Measurements from ENCODE around the gene CYREN. TPM values are rescaled to one million over a fixed set of nuclear protein-coding genes. Genes with fewer than 3 reads are reported as not detected.
"Not testable (repeated sequence)": the region's sequence is repeated elsewhere in the genome, so short reads cannot be mapped to it uniquely, and the experiment has no call there.

The CYREN gene
- total RNA-seq, 1 donor from 2014 or later, result 24.0 TPM

- no peak for DNase-seq (ENCODE audit: low spot score)
- intact Hi-C loops (cut with DNase I), result no loop called here
These were observed 10.9 kb upstream of the CYREN start for GRCh38 chr7:135181261-135181928.

GRCh38 chr7:135180122-135180521, 9.6 kb upstream of the CYREN start:
- DNase-seq (ENCODE audit: low spot score), result no peak

GRCh38 chr7:135179321-135179925, 8.9 kb upstream of the CYREN start:
- no peak for DNase-seq (ENCODE audit: low spot score)
- intact Hi-C loops (cut with DNase I), result no loop called here

More at GRCh38 chr7:135180122-135180521, 9.6 kb upstream of the CYREN start:
- intact Hi-C loops (cut with DNase I), result no loop called here

- intact Hi-C loops (cut with DNase I), result no loop called here
- DNase-seq (ENCODE audit: low spot score), result no peak
These were observed 7.9 kb upstream of the CYREN start for GRCh38 chr7:135178364-135178763.

GRCh38 chr7:135177028-135177696, 6.7 kb upstream of the CYREN start:
- no peak for DNase-seq (ENCODE audit: low spot score)
- intact Hi-C loops (cut with DNase I), result no loop called here

- no peak for DNase-seq (ENCODE audit: low spot score)
- intact Hi-C loops (cut with DNase I), result no loop called here
These were observed 5.4 kb upstream of the CYREN start for GRCh38 chr7:135175931-135176330.

- intact Hi-C loops (cut with DNase I), result loop anchor here (5.0 kb wide), 2 partner anchors 488 to 543 kb away; no protein-coding TSS in a partner anchor
- DNase-seq (ENCODE audit: low spot score), result no peak
These were observed 4.4 kb upstream of the CYREN start for GRCh38 chr7:135174941-135175340.

- intact Hi-C loops (cut with DNase I), result loop anchor here (5.0 kb wide), 2 partner anchors 487 to 542 kb away; no protein-coding TSS in a partner anchor
- DNase-seq (ENCODE audit: low spot score), result not testable (repeated sequence)
These were observed 3.4 kb upstream of the CYREN start for GRCh38 chr7:135173916-135174315.

GRCh38 chr7:135171581-135172291, 1.2 kb upstream of the CYREN start:
- DNase-seq (ENCODE audit: low spot score), result not testable (repeated sequence)
- intact Hi-C loops (cut with DNase I), result loop anchor here (5.0 kb wide), 2 partner anchors 484 to 539 kb away; no protein-coding TSS in a partner anchor

- intact Hi-C loops (cut with DNase I), result loop anchor here (1.0 to 5.0 kb wide), 4 partner anchors 24 to 539 kb away; partner anchors contain the start of gene AGBL3
- not testable (repeated sequence) for DNase-seq (ENCODE audit: low spot score)
These were observed 533 bp upstream of the CYREN start for GRCh38 chr7:135170998-135171481.

GRCh38 chr7:135169964-135170273, 588 bp downstream of the CYREN start:
- intact Hi-C loops (cut with DNase I), result loop anchor here (1.0 to 5.0 kb wide), 4 partner anchors 23 to 538 kb away; partner anchors contain the start of gene AGBL3
- no peak for DNase-seq (ENCODE audit: low spot score)

- intact Hi-C loops (cut with DNase I), result no loop called here
- no peak for DNase-seq (ENCODE audit: low spot score)
These were observed 1.2 kb downstream of the CYREN start for GRCh38 chr7:135169141-135169963.

- no peak for DNase-seq (ENCODE audit: low spot score)
- intact Hi-C loops (cut with DNase I), result no loop called here
These were observed 1.9 kb downstream of the CYREN start for GRCh38 chr7:135168489-135169140.

GRCh38 chr7:135168001-135168400, 2.5 kb downstream of the CYREN start:
- DNase-seq (ENCODE audit: low spot score), result no peak
- intact Hi-C loops (cut with DNase I), result no loop called here

- DNase-seq (ENCODE audit: low spot score), result no peak
- intact Hi-C loops (cut with DNase I), result no loop called here
These were observed 3.1 kb downstream of the CYREN start for GRCh38 chr7:135167365-135167917.

GRCh38 chr7:135166338-135166990, 4.0 kb downstream of the CYREN start:
- intact Hi-C loops (cut with DNase I), result no loop called here
- DNase-seq (ENCODE audit: low spot score), result no peak

- intact Hi-C loops (cut with DNase I), result no loop called here
These were observed 4.6 kb downstream of the CYREN start for GRCh38 chr7:135165862-135166261.

More at GRCh38 chr7:135165862-135166261, 4.6 kb downstream of the CYREN start:
- no peak for DNase-seq (ENCODE audit: low spot score)
